ENCODE results near the gene HOMER2. TPM values are rescaled to one million over a fixed set of nuclear protein-coding genes. Genes with fewer than 3 reads are reported as not detected.
"Not testable (repeated sequence)": the region's sequence is repeated elsewhere in the genome, so short reads cannot be mapped to it uniquely, and the experiment has no call there.

HOMER2 gene
- total RNA-seq, 1 donor from 2014 or later, result 8.5 TPM

DNA sequence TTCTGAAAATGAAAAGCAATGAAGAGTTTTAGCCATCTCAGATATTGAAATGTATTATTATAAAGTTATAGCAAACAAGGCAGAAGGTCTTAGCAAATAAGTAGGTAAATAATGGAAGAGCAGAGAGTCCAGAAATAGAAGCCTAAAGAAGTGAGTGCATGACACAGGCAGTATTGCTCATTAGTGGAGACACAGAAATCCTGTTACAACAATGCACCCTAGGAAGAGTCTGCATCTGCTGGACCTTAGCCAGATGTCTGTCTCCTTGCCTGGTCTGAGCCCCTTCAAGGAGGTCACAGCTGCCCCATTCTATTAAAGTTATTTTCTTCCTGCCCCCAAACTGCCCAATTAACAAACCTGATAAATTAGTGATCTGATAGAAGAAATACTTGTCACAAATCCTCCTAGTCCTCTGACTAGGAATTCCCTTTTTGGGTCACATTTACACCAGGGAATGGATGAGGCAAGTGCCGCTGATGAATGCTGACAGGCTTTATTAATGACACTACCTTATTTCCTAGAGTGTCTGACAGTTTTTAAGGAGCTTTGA, 51.9 kb downstream of the HOMER2 start:
- DNase-seq (ENCODE audit: extremely low read depth, low read depth, low spot score), result no peak

DNA sequence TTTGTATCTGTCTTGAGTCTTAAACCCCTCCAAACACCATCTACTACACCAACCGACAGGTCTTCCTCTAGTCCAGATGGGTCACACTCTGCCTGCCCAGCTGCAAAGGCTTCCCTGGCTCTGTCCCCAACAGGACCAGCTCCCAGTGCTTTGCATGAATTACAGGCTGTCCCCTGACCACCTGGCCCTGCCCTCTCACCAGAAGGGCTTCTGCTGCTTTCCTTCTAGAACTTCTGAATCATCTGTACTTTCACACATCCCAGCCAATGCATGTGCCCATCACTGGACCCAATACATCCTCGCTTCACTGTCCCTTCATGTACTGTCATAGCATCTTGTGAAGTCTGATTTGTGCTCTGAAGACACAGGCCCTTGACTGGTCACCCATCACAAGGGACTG, 53.6 kb downstream of the HOMER2 start:
- DNase-seq (ENCODE audit: extremely low read depth, low read depth, low spot score), result no peak

DNA sequence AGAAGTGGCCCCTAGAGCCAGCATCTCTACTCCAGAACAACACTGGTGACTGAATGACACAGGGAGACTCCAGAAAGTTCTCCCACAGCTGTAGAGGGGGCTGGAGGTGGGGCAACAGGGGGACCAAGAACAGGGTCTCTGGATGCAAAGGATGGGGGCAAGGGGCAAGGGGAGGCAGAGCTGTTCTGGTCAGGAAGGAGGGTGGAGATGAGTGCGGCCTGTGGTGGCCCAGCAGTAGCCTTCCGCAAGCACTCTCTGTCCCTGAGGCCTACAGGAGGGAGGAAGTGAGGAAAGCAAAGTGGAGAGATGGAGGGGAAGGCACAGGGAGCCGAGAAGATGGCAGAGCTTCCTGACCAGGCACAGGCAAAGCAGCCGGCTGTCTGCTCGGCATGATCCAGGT, 56.5 kb downstream of the HOMER2 start:
- no peak for DNase-seq (ENCODE audit: extremely low read depth, low read depth, low spot score)

DNA sequence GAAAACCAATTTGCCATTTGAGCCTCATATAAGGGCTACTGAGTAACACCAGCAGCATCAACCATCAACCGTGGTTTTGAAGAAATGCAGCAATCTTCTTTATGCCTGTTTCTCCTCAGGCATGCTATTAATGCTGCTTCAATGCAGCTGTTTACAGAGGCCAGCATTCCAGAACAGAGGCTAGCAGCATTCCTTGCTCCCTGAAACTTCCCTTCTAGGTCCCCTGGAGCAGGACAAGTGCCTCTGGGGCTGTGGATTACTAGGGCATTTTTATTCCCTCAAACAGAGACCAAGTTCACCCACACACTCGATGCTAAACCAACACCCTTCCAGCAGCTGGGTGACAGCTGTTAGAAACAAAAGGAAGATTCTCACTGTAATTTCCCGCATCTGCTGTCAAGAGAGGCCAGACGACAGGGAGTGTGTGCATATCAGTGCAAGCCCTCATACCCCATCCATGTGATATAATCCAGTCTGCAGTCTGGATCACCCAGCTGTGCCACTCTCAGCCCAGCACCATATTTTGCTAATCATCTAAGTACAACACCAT, 57.5 kb downstream of the HOMER2 start:
- no peak for DNase-seq (ENCODE audit: extremely low read depth, low read depth, low spot score)

DNA sequence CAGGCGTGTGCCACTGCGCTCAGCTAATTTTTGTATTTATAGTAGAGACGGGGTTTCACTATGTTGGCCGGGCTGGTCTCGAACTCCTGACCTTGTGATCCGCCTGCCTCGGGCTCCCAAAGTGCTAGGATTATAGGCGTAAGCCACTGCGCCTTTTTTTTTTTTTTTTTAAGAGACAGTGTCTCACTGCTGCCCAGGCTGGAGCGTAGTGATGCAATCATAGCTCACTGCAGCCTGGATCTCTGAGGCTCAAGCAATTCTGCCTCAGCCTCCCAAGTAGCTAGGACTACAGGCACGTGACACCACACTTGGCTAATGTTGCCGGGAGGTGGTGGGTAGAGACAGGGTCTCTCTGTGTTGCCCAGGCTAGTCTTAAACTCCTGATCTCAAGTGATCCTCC, 59.0 kb downstream of the HOMER2 start:
- not testable (repeated sequence) for DNase-seq (ENCODE audit: extremely low read depth, low read depth, low spot score)

DNA sequence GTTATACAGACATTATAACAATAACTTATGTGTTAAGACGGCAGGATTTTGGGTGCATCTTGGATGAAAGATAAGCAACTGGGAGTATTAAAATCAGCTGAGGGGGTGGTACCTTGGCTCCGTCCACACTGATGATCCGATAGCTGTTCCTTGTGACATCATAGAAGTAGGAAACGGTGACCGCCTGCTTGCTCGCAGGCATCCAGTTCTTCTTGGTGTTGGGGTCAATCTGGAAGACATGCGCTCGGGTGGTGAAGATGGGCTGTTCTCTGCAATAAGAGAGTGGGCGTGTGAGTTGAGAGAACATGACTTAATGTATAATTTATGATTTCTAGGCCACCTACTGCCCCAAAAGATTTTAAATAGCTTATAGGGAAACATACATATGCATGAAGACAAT, 59.9 kb downstream of the HOMER2 start:
- no peak for DNase-seq (ENCODE audit: extremely low read depth, low read depth, low spot score)

DNA sequence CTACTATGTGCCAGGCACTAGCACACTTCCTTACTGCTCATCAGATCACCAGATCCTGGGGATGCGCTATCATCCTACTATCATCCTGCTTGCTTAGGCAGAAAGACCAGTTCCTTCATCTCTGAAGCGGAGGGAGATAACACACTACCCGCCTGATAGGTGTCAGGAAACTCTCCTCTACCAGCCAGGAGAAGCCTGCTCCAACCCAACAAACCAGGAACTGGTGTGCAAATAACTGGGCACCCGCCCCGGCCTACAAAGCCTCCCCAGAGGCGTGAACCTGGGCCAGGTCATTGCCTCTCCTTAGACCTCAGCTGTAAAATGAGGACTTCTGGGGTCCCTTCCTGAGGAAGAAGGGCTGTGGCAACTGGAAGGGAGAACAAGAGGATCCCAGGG, 61.5 kb downstream of the HOMER2 start:
- no peak for DNase-seq (ENCODE audit: extremely low read depth, low read depth, low spot score)

DNA sequence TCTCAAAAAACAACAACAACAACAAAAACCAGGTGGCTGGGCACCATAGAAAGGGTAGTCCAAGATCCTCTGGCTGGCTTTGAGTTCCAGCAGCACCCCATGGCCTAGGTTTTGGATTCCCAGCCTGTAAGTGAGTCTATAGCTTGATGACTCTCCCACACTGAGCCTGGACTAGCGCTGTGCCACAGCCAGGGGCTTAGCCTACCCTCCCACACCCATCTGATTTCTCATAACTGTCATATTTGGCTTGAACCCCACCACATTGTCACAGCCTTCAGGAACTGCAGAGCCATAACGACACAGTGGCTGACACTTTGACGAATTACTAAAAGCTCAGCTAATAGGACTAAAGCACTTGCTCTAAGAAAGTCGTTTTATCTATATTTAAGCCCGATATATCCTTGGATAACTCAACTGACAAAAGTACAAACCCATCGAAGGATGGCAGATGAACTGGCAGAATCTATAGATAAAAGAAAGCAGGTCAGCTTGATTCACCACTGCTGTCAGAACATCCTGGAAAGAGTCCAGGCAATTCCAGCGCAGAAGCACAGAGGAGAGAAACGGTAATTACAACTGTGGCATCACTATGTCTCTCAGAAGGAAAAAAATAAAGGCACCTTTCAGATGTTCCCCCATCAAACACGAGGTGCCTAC, 62.1 kb downstream of the HOMER2 start:
- DNase-seq (ENCODE audit: extremely low read depth, low read depth, low spot score), result no peak

DNA sequence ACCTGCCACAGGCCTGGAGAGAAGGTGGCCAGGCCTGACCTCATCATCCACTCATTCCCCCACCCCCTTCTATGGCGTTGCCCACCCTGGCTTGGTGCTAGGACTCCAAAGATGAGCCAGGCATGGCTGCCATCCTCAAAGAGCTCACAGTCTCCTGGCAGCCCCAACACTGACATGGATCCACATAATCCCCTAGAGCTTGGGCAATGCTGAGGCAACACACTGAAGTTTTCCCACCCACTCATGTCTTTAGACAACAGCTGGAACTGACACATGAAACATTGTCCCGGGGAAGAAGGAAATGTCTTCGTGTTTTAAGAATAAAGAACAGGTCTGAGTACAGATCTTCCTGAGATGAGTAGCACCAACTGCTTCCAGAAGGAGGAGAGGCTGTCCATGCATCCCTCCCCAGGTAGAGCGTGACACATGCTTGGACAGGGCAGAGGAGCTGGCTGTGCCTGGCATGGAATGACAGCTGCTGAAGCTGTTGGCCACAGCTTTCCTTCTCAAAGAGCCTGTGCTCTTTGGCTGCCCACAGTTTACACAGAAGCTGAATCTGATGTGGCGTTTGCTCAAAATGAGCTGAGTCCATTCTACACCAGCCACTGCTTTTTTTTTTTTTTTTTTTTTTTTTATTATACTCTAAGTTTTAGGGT, 70.1 kb downstream of the HOMER2 start:
- DNase-seq (ENCODE audit: extremely low read depth, low read depth, low spot score), result no peak

DNA sequence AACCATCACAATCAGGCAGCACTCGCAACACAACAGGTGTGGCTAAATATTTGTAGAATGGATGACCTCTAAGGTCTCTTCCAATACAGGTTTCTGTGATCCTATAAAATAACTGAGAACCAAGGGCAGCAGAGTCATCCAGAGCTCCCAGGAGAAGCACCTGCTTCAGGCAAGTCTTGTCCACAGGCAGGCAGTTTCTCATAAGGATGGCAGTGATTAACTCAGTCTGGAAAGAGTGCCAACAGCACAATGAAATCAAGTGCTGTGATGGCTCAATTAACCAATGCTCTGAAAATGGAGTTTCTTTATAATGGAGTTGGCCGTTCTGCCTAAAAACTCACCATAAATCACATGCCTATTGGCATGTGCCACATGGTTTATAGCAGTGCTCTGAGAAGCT, 70.8 kb downstream of the HOMER2 start:
- no peak for DNase-seq (ENCODE audit: extremely low read depth, low read depth, low spot score)

DNA sequence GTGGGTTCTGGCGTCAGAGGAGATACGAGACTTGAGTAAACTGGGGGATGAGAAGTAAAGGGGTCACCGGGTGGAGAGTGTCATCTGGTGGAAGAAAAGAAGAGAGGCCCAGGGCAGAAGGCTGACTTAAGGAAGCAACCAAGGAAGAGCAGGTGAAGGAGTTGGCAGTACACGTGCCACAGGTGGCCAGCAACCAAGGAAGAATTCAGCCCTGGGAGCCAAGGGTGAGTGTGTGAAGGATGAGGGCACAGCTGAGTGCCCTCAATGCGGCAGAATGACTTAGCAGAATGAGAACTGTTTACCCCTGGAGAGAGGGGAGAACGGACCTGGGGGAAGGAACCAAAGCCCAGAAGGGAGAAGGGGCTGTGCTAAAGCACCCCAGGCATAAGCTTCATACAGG, 71.8 kb downstream of the HOMER2 start:
- DNase-seq (ENCODE audit: extremely low read depth, low read depth, low spot score), result no peak

DNA sequence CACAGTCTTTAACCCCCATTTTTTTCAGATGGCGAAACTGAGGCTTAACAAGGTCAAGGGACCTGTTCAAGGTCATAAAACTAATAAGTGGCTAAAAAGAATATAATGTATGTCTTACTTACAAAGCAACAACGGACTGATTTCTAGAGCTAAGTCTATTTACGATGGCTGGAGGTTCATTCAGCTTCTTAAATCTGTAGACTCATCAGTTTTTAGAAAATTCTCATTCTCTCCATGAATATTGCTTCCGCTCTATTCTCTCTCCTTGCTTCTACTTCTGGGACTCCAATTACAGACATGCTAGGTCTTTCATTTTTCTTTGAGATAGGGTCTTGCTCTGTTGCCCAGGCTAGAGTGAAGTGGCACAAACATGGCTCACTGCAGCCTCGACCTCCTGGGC, 74.2 kb downstream of the HOMER2 start:
- no peak for DNase-seq (ENCODE audit: extremely low read depth, low read depth, low spot score)

DNA sequence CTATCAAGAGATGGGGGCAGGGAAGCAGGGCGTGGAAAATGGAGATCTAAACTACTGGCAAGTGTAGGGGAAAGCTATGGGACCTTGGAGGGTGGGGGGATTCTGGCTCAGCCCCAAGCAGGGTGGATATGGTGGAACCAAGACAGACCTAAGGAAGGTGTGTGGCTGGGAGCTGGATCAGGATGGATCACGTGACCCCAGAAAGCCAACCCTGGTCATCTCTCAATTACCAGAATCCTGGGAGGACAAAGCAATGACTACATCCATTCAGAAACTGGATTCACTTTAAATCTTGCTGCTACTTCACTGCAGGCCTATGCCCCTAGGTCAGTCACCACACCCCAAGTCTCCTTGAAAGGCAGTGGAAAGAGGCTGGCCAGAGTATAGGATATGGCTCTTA, 74.7 kb downstream of the HOMER2 start:
- DNase-seq (ENCODE audit: extremely low read depth, low read depth, low spot score), result no peak

DNA sequence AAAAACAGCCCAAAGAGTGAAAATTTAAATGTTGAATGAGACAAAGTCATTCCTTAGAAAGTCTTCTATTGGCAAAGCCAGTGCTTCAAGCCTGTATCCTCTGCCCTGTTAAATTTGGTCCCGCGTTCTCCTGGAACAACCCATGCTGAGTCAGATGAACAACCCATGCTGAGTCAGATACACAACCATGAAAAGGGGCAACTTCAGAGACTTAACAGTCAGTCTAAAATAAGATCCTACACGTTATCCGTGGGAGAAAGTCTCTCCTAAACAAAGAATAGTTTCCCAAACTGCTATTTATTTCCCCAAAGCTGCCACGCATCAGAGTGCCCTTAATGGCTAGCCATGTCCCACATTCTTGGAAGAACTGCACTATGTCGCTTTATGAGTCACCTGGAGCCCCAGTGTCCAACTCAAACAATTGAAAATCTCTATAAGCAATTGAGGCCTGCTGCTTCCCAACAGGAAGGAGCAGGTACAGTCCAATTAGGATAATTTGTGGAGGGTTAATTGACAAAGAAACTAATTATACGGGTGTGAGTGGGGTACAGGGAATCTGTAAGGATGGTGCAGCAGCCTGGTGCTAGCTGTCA, 77.0 kb downstream of the HOMER2 start:
- DNase-seq (ENCODE audit: extremely low read depth, low read depth, low spot score), result no peak

DNA sequence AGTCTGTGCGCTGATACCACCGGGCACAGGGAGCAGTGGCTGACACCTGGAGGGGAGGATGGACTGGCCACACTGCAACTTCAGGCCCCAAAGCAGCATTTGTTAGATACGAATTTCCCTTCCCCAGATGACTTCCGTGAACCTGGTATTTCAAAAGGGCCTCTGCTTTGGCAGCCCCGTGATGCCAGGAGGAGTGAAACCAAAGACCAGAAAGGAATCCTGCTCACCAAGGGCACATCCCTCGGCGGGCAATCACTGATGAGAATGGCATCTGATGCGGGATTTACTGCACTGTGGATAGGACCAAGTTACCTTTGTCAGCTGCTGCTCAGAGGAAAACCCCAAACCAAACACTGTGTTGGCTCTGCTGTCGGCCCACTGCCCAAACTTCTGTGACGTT, 77.6 kb downstream of the HOMER2 start:
- no peak for DNase-seq (ENCODE audit: extremely low read depth, low read depth, low spot score)

DNA sequence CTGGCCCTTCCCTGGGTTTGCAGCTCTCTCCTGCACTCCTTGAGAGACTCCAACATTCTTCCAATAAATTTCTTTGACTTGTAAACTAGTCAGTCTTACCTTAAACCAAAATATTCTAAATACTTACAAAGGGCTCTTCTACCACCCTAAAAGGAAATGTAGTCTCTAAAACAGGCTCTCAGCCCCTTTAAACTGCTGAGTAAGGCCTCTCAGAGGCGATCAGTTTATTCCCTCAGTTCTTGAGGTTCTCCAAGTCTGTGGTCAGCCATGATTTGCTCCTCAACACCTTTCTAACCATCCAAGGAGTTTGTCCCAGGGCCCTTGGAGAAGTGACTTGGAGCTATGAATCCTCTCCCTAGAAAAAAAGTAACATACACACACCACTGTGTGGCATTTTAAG, 78.3 kb downstream of the HOMER2 start:
- no peak for DNase-seq (ENCODE audit: extremely low read depth, low read depth, low spot score)

DNA sequence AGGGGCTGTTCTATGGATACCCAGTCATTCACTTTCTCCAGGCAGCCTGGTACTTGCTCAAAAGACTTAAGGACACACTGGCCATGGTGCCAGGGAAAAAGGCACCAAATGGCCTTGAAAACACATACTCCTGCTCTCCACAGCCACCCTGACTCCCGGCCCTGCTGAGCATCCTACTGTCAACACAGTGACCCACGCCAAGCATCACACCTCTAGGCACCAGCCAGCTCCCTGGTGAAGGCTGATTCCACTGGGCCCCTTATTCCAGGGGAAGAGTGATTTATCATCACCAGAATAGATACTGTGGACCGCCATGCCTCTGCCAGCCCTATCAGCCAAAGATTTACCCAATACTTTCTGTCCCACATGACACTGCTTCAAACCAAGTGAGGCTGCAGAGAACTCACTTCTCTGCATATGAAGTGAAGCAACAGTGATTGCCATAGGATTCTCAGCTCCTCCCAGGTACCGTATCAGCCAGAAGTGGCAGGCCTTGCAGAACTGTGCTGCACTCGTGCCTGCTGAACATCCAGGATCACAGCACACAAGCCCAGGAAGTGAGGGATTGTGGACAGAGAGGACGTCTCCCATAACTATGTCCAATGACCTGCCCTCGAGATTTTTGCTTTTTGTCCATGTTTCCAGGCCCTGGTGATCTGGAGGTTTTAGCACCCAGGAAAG, 79.4 kb downstream of the HOMER2 start:
- DNase-seq (ENCODE audit: extremely low read depth, low read depth, low spot score), result no peak

DNA sequence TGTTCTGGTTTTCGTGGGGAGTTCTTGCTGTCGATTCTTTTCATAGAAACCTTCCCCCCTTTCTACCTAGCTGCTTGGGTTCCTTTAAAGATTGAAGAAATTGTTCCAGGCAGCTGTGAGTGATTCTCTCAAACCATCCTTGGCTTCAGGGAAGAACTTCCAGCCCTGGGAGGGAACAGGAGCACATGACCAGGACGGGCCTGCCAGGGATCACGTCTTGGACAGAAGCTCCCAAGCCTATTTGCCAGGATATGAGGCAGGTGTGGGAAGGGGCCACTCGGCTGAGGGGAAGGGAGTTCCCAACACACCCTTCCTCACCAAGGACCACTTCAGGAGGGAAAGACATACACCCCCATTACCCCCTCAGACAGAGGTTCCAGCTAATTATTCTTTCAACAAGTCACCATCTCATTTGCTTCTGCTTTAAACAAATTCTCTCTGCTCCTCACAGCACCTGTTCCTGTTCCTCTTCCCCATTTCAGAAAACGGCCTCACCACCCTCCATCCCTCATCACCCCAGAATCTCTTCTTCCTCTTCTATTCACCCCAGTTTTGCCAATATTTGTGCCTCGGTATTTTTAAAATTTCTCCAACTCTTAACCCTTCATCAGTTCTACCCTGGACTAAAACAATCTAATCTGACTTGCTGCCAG, 80.6 kb downstream of the HOMER2 start:
- no peak for DNase-seq (ENCODE audit: extremely low read depth, low read depth, low spot score)

DNA sequence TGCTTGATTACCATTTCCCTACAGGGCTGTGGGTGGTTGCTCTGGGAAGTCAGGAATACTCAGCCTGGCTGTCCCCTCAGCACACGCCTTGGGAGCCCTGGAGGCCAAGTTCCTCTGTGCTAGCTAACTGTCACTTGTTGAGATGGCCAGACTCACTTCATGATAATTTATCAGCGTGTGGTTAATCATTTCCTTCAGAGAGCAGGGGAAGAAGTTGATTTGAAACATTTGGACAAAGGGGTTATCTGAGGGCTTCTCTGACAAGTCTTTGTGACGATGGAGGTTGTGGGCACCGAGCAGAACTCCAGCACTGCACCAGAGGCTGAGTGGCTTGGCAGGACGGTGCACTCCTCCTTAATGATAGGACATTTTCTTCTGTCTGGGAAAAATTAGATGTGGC, 81.2 kb downstream of the HOMER2 start:
- DNase-seq (ENCODE audit: extremely low read depth, low read depth, low spot score), result no peak

DNA sequence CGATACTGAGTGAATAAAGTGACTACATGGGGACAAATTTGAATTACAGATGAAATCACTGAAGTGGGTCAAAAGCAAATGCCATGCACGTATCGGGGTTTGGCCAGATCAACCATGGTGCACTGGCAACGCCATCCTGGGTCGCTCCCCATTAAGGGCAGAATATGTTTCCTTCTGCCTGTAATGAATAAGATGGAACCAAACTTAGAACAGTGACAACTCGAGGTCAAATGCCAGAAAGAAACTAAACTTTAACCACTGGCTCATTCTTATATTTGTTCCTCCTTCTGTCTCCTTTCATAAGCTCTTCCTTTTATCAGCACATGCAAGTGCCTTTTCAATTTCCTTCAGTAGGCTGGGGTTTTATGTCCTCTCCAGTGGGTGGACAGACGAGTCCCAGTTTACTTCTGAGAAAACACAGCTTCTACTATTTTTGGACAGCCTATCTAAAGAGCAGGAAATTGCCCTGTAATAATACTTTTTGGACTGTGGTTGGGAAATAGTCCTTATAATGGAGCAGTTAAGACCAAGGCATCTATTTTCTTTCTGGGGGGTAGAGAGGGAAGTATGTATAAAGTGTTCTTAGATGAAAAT, 81.7 kb downstream of the HOMER2 start:
- no peak for DNase-seq (ENCODE audit: extremely low read depth, low read depth, low spot score)

Data from glomerular endothelial cell (primary cell).